ENCODE data around the gene RGL4. TPM values are rescaled to one million over a fixed set of nuclear protein-coding genes. Genes with fewer than 3 reads are reported as not detected.

RGL4 gene
- total and polyA plus RNA-seq, 2 of the 8 experiments (the other 6 are each of a cell fraction or from before 2014, with no cell fraction given), result not detected

DNA sequence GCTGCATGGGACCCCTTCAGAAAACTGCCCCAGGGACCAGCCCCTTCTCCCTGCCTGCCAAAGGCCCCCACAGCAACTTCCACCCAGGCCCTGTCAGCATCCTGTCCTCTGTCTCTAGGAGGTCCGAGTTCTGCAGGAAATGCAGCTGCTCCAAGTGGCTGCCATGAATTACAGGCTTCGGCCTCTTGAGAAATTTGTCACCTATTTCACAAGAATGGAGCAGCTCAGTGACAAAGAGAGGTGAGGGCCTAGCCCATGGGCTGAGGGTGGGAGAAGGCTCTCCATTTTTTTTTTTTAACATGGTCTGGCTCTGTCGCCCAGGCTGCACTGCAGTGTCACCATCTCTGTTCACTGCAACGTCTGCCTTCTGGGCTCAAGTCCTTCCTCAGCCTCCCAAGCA is 7.3 kb downstream of the RGL4 start (continued):
- TF ChIP-seq TCF12 (IDR thresholded peaks at IDR 0.05; ENCODE audit: low read depth, low read length), result no peak
- TF ChIP-seq CEBPB (IDR thresholded peaks at IDR 0.05; ENCODE audit: low read depth, low read length), result no peak
- no peak for TF ChIP-seq RBBP5 (IDR thresholded peaks at IDR 0.05; ENCODE audit: borderline replicate concordance, low read depth, low read length)
- no peak for TF ChIP-seq TBP (IDR thresholded peaks at IDR 0.05; ENCODE audit: low read depth, low read length)

All from H1 (cell line).